HG03571 (cell line): ENCODE results near the gene ASIC3.

Source experiments
- ATAC-seq: cut with Tn5 transposase; IDR thresholded peaks from one replicate; pipeline ENCODE4 v1.9.1; 2021; ENCODE audit not compliant: unreplicated experiment

ASIC3 gene

DNA sequence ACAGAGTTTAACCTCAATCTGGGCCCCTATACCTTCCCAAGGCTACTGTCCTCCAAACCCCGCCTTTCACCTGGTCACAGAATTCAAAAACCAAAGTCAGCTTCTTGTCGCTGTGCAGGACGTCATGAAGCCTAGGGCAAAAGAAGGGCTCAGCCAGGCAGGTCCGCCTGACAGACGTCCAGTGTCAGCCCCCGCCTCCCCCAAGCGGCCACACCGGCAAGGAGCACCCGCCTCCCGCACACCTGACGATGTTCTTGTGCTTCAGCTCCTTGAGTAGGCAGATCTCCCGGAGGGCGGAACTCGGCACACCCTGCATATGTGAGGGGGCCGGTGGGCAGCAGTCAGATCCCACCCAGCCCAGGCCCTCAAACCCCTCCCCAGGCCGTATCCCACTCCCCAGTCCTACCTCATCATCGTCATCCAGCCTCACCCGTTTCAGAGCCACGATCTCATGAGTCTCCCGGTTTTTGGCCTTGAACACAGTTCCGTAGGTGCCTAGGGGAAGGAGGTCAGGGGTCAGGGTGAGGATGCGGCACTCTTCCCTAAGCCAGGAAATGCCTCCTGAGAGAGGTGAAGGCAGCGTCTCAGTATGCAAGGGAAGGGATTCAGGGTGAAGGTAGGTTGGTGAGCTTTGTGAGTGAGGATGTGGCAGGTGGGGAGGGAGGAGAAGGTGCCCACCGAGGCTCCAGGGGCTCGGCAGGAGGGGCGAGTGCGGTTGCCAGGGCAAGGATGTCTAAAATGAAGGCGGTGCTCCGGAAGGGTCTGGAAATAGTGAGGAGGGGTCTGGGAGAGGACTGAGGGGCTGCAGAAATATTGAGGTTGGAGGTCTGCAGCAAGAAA lies 8.6 kb downstream of the ASIC3 start:
- ATAC-seq, result no peak

- ATAC-seq, result peak; percentile 2
These were observed 9.2 kb downstream of the ASIC3 start, which contains the start of gene CDK5 for GRCh38 chr7:151057506-151057988. TSS of gene CDK5 (minus strand) at chr7:151057897. CDS start at chr7:151057848, 49 bp downstream.

DNA sequence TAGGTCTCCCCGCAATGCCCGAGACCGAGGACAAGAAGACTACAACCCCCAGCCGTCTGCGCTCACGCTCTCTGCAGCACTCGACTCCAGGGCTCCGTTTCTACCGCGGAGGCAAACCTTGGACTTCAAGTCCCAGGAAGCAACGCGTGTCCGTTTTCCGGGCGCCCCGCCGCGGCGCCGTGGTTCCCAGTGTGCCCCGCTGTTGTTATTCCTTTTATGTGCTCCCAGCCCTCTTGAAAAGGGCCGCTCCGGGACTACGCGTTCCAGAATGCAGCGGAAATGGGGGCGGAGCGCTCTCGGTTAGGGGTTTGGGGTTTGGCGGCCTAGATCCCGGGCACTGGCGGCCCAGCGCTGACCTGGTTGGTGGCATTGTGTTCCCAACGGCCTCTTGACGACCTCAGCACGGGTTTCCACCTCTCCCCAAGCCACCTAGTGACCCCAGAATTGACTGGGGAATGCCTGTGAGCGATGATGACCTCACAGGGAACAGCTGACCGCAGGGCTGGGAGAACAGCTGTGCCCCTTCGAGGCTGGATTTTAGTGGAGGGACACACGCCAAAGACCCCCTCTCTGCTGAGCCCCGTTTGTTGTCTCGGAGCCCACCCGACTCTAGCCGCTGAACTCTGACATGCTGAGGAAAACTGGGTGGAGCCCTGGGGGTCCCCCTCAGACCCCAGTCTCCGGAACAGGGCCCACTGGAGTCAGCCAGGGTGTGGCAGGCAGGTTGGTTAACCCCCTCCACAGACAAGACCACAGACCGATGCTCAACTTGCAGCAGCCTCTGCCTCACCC lies 9.9 kb downstream of the ASIC3 start:
- ATAC-seq, result peak; percentile 89

GRCh38 chr7:151058781-151059366 lies 10.5 kb downstream of the ASIC3 start:
- ATAC-seq, result no peak

DNA sequence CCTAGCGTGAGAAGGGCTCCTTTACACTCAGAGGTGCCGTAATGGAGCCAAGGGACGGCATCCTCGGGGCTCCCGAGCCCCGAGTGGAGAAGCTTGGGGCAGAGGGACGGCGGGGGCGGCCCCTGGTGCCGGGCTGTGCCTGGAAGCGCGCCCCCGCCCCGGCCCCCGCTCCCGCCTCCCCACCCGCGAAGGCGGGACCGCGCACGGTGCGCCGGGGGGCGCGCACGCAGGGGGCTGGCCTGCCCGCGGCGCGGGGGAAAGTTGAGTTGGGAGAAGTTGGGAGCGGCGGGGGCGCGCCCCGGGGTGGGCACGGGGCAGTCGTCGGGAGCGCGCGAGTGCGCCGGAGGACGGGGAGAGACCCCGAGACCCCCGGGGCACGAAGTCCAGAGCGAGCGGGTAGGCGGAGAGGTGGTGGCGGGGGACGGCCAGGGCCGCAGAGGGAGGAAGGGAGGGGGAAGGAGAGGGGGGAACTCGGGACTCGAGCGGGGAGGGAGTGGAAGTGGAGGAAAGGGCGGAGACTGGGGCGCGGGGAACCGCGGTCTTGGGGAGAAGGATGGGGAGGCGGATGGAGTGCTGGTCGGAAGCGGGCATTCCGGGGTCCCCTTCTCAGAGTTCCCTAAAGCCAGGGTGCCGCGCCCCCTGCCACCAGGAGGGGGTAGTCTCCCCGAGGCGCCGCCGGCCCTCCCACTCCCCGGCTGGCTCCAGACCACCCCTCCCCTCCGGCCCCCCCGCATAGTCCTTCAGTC lies 11.2 kb downstream of the ASIC3 start, which contains the start of gene SLC4A2:
SLC4A2 (plus strand) TSS at position 223 of the 746 bp plus-strand sequence. CDS start 2,399 bp downstream, outside the sequence.
- ATAC-seq, result peak; percentile 24

- no peak for ATAC-seq
These were observed 11.7 kb downstream of the ASIC3 start for GRCh38 chr7:151060113-151060415.

GRCh38 chr7:151060416-151061212 lies 12.3 kb downstream of the ASIC3 start:
- ATAC-seq, result no peak

DNA sequence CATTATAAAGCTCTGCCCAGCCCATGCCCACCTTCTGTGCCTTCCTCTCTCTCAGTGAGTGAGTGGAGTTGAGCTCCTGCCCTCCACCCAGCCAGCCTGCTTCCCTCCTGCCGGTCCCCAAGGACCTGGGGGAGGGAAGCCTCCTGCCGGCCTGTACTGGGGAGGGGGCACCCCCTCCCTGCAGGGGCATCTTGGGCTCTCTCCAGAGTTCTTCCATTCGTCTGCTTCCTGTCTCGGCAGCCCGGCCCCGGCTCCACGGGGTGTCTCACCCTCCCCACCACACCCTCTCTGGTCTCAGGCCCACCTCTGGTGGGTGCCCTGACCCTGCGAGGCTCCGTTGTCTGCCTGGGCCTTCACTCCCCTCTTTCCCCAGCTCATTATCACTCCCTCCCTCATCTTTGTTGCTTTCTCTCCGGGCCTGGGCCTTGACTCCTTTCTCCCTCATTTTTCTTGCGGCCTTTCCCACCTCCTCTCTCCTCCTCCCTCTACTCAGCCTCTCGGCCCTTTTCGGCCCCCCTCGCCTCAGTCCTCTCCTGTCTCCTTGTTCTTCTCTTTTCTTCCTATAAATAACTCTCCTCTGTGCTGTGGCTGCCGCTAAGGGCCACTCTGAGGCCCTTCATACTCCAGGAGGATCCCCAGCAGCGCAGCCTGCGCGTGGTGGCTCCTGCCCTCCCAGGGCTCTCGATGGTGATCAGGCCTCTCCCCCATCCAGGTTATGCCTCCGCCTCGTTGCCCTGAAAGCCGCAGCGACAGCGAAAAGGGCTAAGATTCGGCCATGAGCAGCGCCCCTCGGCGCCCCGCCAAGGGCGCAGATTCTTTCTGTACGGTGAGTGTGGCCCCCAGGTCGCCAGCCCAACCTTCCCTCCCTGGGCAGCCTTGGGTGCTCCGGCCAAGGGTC lies 13.1 kb downstream of the ASIC3 start:
- no peak for ATAC-seq

DNA sequence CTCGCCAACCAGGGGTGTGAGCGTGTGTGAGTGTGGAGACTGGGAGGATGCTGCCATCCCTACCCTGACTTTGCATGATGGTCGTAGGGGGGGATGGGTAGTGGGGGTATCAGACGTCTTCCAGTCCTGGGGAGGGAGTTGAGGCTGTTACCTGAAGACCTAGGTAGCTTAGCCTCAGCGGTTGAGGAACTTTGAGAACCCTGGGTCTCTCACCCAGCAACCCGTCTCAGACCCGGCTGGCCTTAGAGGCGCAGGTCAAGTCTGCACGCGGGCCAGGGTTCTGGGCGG lies 13.7 kb downstream of the ASIC3 start:
- ATAC-seq, result no peak

DNA sequence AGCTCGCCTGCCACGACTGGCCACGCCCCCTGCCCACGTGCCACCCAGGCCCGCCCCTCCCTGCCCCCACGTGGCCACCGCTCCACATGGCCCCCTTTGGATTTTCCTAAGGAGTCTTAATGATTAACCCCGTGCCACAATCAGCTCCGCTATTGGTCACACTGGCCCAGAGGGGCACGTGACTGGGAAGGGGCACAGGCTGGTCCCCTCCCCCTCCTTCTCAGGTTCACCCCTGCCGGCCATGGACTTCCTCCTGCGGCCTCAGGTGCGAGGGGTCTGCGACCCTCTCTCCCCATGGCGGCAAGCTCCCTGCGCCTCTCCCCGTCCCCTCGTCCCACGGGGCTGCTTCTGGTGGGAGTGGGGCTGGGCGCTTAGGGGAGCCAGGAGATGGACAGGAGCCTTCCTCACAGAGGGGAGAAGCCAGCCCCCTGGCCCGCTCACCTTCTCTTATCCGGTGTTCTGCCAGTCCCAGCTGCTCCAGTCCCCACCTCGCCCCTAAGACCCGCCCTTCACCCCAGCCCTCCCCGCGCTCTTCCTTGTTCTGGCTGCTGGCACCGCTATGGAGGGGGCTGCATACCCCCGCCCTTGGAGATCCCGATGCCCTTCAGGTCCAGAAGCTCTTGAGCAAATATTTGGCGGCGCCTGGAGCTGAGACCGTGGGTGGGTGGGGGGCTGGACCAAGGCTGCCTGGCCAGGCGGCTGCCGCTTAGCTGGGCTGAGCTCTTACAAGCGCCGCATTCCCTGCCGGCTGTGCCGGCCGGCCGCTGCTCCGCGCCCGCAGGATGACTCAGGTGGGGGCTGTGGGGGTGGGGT lies 14.3 kb downstream of the ASIC3 start:
- no peak for ATAC-seq

GRCh38 chr7:151063212-151063561 lies 14.9 kb downstream of the ASIC3 start:
- no peak for ATAC-seq

DNA sequence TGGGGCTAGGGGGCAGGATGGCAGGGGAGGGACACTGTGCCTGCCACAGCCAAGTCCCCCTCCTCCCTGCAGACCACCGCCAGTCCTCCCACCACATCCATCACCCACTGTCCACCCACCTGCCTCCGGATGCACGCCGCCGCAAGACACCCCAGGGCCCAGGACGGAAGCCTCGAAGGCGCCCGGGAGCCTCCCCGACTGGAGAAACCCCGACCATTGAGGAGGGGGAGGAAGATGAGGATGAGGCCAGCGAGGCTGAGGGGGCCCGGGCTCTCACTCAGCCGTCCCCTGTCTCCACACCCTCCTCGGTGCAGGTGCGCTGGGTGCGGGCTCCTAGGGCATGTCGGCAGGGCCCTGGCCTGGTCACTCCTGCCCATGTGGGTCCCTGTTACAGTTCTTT lies 16.1 kb downstream of the ASIC3 start:
- ATAC-seq, result no peak

- no peak for ATAC-seq
These were observed 16.7 kb downstream of the ASIC3 start for GRCh38 chr7:151064993-151065392.

- no peak for ATAC-seq
These were observed 17.2 kb downstream of the ASIC3 start for GRCh38 chr7:151065516-151065915.

DNA sequence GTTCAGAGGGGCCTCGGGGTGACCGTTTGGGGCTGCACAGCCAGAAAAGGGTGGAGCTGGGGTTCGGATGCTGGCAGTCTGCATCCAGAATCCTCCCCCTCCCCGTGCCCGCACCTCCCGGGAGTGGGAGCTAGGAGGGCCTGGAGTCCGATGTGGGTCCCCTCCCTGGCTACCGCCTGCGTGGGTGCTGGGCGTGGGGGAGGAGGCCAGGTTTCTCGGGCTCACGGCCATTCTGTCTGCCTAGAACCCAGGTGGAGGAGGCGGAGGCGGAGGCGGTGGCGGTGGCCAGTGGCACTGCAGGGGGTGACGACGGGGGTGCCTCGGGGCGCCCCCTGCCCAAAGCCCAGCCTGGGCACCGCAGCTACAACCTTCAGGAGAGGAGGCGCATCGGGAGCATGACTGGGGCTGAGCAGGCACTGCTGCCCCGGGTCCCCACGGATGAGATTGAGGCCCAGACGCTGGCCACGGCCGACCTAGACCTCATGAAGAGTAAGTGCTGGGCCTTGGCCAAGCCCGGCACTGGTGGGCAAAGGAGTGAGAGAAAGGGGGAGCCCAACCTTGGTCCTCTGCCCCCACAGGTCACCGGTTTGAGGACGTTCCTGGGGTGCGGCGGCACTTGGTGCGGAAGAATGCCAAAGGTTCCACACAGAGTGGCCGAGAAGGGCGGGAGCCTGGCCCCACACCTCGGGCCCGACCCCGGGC lies 18.1 kb downstream of the ASIC3 start:
- ATAC-seq, result no peak

- ATAC-seq, result no peak
These were observed 19.9 kb downstream of the ASIC3 start for GRCh38 chr7:151068069-151068773.

GRCh38 chr7:151069841-151070573 lies 21.7 kb downstream of the ASIC3 start:
- ATAC-seq, result no peak
